PC-9 (cell line): Measurements from ENCODE around the gene GMPPA.

Experiments used
- CTCF ChIP-seq: fragments of 200-600 bp; sonication (generic); conservative IDR thresholded peaks from 2 replicates; pipeline ENCODE4 v1.6.1; 2017; ENCODE audit warnings: mixed run types, antibody characterized with exemption, mild to moderate bottlenecking, moderate library complexity
- EZH2 ChIP-seq: fragments of 200-600 bp; sonication (generic); IDR thresholded peaks from 2 replicates; pipeline ENCODE4 v1.8.0; 2017; ENCODE audit warnings: antibody characterized with exemption, low read depth

GRCh38 chr2:219457784-219458369 lies 40.8 kb upstream of the GMPPA start:
- no peak; the same call in 1 of the 2 replicates for TF ChIP-seq CTCF
- no peak for TF ChIP-seq EZH2
